ENCODE measurements around the gene VAT1. TPM values are rescaled to one million over a fixed set of nuclear protein-coding genes. Genes with fewer than 3 reads are reported as not detected.

The VAT1 gene
- total and polyA plus RNA-seq, 9 of the 15 experiments (the other 6 are each of a cell fraction or from before 2014, with no cell fraction given): 29.4 to 153 (median 66.7) TPM

DNA sequence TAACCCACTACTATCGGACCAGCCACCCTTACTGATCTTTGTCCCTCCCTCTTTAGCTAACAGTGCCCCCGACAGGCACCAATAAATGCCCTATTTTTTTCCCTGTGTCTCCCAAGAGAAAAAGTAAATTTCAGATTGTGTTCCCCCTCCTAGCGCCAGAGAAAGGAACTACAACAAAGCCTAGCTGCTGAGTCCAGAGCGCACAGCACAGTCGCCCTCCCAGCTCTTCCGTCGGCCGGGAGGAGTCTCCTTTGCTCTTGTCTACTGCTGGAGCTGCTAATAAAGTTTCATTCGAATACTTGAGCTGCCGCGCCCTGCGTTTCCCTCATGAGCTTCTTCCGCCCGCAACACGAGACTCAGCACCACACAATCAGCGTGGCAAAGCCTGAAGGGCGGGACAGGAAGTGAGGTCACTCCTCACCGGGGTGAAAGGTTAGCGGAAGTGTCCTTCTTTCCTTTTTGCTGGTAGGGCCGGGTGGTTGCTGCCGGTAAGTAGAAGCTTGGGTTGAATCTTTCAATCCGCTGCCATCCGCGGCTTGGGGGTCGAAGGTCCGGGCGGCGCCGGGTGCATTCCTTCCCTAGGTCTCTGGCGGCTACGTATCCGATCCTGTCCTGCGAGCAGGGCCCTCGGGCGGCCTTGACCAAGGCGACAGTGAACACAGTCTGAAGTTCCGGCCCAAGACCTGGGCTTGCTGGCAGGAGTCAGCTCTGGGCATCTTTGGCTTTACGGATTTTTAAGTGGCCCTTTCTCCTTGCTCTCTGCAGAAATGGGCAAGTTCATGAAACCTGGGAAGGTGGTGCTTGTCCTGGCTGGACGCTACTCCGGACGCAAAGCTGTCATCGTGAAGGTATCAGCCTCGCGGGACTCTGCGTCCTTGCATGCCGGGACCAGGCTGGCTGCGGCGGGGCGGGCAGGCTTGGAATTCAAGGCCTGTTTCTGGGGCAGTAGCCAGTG is 23.9 kb downstream of the VAT1 start, which contains the start of gene RPL27:
RPL27 (plus strand) TSS at position 436 of the 955 bp plus-strand sequence; CDS start at position 768, 332 bp downstream.
- H3K79me2 ChIP-seq (ENCODE audit: control insufficient read depth, insufficient read depth, low read length): peaks cover 33% of the 10 kb centered on the region
- peaks cover 6% of the 10 kb centered on the region for H4K20me1 ChIP-seq (replicated peaks; ENCODE audit: control insufficient read depth, insufficient read depth, low read length)
- H3K36me3 ChIP-seq (ENCODE audit: control insufficient read depth, insufficient read depth, low read length): peaks cover 59% of the 10 kb centered on the region
- DNase-seq (ENCODE audit: extremely low read depth in 1 of 4, low spot score in 3 of 4) (peak; percentile 90 to 99 (median 92)), ATAC-seq (peak; percentile 96), FAIRE-seq (peak; percentile 99)
- peak within 1 kb of the TSS; percentile 92 to 95 for H3K9ac ChIP-seq (ENCODE audit: insufficient read depth in 1 of 2, low read depth in 2 of 2, low read length in 2 of 2)
- peaks cover 14 to 18% of the 10 kb centered on the region in 2 experiments; a peak in 4 of 5 replicates for H3K4me1 ChIP-seq (replicated peaks in 1 of 2; ENCODE audit: control insufficient read depth in 2 of 2, insufficient read depth in 2 of 2, low read length in 2 of 2)
- no peaks in the 10 kb centered on the region for H3K27me3 ChIP-seq (ENCODE audit: control insufficient read depth in 2 of 2, insufficient read depth in 2 of 2, low read length in 2 of 2)
- H3K27ac ChIP-seq (ENCODE audit: extremely low read depth, low read depth, low read length): peak within 1 kb of the TSS; percentile 94
- TSS peak; percentile 76 for BruUV-seq (replicated peaks)
- H3K4me3 ChIP-seq: peak within 1 kb of the TSS; percentile 93
- no peaks in the 10 kb centered on the region for H3K9me3 ChIP-seq (replicated peaks; ENCODE audit: control insufficient read depth, insufficient read depth, low read depth, low read length)
- H3K4me2 ChIP-seq (ENCODE audit: insufficient read depth, low read length): peak within 1 kb of the TSS; percentile 99
- no peaks in the 10 kb centered on the region for H3K9me1 ChIP-seq (ENCODE audit: control insufficient read depth, insufficient read depth, low read length)
- 1% methylated on average over 41 of the region's 49 CpGs for WGBS (ENCODE audit: insufficient coverage, low coverage, missing lambda C conversion rate)
- H2AFZ ChIP-seq (ENCODE audit: low read depth, low read length): peak within 1 kb of the TSS; percentile 85
- ChIA-PET POLR2A (interaction anchor here (0.5 to 2.7 kb wide), 41 partner anchors 8 to 563 kb away, joined by 3 to 31 read pairs (median 5); partner anchors contain the start of genes AOC2, BECN1, IFI35 and NBR1), CTCF (ENCODE audit: low intra/inter-chr PET ratio) (interaction anchor here (0.6 to 1.4 kb wide), 5 partner anchors 60 to 485 kb away, joined by 3 to 8 read pairs (median 3); partner anchors contain the start of genes AOC2, DHX8 and PSME3)
- in situ Hi-C loops (cut with MboI) (no loop called here), intact Hi-C loops (cut with micrococcal nuclease) (loop anchor here (1.0 to 5.0 kb wide), 3 partner anchors 34 to 155 kb away; partner anchors contain the start of gene AARSD1)
- TF ChIP-seq TEAD4 (IDR thresholded peaks at IDR 0.05; ENCODE audit: low read length) (peak; percentile 77), TEAD4 (CRISPR knock-in tag; IDR thresholded peaks at IDR 0.05; ENCODE audit: borderline replicate concordance) (no peak), HDAC2 (IDR thresholded peaks at IDR 0.05) (peak; percentile 77), MAFG (tag; conservative IDR thresholded peaks at IDR 0.05) (no peak), ZNF551 (CRISPR knock-in tag; IDR thresholded peaks at IDR 0.05) (no peak), U2AF2 (optimal IDR thresholded peaks at IDR 0.05; ENCODE audit: low read depth, low read length) (no peak), ZNF785 (CRISPR knock-in tag; IDR thresholded peaks at IDR 0.05) (no peak), BCL6 (CRISPR knock-in tag; IDR thresholded peaks at IDR 0.05) (no peak)
- TF ChIP-seq, protein P1, sequence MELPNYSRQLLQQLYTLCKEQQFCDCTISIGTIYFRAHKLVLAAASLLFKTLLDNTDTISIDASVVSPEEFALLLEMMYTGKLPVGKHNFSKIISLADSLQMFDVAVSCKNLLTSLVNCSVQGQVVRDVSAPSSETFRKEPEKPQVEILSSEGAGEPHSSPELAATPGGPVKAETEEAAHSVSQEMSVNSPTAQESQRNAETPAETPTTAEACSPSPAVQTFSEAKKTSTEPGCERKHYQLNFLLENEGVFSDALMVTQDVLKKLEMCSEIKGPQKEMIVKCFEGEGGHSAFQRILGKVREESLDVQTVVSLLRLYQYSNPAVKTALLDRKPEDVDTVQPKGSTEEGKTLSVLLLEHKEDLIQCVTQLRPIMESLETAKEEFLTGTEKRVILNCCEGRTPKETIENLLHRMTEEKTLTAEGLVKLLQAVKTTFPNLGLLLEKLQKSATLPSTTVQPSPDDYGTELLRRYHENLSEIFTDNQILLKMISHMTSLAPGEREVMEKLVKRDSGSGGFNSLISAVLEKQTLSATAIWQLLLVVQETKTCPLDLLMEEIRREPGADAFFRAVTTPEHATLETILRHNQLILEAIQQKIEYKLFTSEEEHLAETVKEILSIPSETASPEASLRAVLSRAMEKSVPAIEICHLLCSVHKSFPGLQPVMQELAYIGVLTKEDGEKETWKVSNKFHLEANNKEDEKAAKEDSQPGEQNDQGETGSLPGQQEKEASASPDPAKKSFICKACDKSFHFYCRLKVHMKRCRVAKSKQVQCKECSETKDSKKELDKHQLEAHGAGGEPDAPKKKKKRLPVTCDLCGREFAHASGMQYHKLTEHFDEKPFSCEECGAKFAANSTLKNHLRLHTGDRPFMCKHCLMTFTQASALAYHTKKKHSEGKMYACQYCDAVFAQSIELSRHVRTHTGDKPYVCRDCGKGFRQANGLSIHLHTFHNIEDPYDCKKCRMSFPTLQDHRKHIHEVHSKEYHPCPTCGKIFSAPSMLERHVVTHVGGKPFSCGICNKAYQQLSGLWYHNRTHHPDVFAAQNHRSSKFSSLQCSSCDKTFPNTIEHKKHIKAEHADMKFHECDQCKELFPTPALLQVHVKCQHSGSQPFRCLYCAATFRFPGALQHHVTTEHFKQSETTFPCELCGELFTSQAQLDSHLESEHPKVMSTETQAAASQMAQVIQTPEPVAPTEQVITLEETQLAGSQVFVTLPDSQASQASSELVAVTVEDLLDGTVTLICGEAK (IDR thresholded peaks at IDR 0.05): peak; percentile 100
- TF ChIP-seq, protein P1 (CRISPR knock-in tag; IDR thresholded peaks at IDR 0.05): peak; percentile 100
- TF ChIP-seq, protein P2, sequence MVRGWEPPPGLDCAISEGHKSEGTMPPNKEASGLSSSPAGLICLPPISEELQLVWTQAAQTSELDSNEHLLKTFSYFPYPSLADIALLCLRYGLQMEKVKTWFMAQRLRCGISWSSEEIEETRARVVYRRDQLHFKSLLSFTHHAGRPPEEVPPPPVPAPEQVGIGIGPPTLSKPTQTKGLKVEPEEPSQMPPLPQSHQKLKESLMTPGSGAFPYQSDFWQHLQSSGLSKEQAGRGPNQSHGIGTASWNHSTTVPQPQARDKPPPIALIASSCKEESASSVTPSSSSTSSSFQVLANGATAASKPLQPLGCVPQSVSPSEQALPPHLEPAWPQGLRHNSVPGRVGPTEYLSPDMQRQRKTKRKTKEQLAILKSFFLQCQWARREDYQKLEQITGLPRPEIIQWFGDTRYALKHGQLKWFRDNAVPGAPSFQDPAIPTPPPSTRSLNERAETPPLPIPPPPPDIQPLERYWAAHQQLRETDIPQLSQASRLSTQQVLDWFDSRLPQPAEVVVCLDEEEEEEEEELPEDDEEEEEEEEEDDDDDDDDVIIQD (CRISPR knock-in tag; IDR thresholded peaks at IDR 0.05): no peak

All from K562 (cell line).